ENCODE results near the gene MGARP.

- TF ChIP-seq JUND (IDR thresholded peaks at IDR 0.05) (no peak), POLR2AphosphoS5 (IDR thresholded peaks at IDR 0.05; ENCODE audit: low read depth, low read length) (no peak), CHD2 (IDR thresholded peaks at IDR 0.05; ENCODE audit: low read length, partially characterized antibody) (no peak), YY1 (IDR thresholded peaks at IDR 0.05; ENCODE audit: low read depth) (no peak), EP300 (IDR thresholded peaks at IDR 0.05; ENCODE audit: borderline replicate concordance in 1 of 2, low read depth in 1 of 2, low read length in 1 of 2) (no peak), RCOR1 (IDR thresholded peaks at IDR 0.05; ENCODE audit: low read length) (no peak), GATA2 (CRISPR knock-in tag; IDR thresholded peaks at IDR 0.05) (no peak)
- TF ChIP-seq, protein P1, sequence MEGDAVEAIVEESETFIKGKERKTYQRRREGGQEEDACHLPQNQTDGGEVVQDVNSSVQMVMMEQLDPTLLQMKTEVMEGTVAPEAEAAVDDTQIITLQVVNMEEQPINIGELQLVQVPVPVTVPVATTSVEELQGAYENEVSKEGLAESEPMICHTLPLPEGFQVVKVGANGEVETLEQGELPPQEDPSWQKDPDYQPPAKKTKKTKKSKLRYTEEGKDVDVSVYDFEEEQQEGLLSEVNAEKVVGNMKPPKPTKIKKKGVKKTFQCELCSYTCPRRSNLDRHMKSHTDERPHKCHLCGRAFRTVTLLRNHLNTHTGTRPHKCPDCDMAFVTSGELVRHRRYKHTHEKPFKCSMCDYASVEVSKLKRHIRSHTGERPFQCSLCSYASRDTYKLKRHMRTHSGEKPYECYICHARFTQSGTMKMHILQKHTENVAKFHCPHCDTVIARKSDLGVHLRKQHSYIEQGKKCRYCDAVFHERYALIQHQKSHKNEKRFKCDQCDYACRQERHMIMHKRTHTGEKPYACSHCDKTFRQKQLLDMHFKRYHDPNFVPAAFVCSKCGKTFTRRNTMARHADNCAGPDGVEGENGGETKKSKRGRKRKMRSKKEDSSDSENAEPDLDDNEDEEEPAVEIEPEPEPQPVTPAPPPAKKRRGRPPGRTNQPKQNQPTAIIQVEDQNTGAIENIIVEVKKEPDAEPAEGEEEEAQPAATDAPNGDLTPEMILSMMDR (IDR thresholded peaks at IDR 0.05) = no peak
Measured at GRCh38 chr4:139265654-139266053, 14.4 kb downstream of the MGARP start.
